ENCODE measurements around the gene SDSL.

GRCh38 chr12:113476176-113476986 is 54.2 kb downstream of the SDSL start:
- TF ChIP-seq CTCF (IDR thresholded peaks at IDR 0.05) (no peak), EZH2 (IDR thresholded peaks at IDR 0.05) (no peak)

Data from neural progenitor cell (in vitro differentiated cells).